Subcutaneous abdominal adipose tissue (tissue), 5 donors: ENCODE results near the gene C11orf21.
A peak's percentile ranks its signal among the peaks of the same experiment; 100 is the strongest.

Source experiments
- H3K27ac ChIP-seq: one replicate; pipeline ENCODE4 v1.7.0; 2013; ENCODE audit warnings: low read depth, mild to moderate bottlenecking, inconsistent platforms, low read length, moderate library complexity
- H3K27me3 ChIP-seq, 5 donors: one replicate each; pipeline ENCODE4 v1.7.0; 2013; ENCODE audit warnings: low read length in 5 of 5, inconsistent platforms in 1 of 5; ENCODE audit not compliant: control insufficient read depth in 5 of 5, insufficient read depth in 4 of 5
- H3K36me3 ChIP-seq, 5 donors: one replicate each; pipeline ENCODE4 v1.7.0; 2013; ENCODE audit warnings: low read length in 5 of 5; ENCODE audit not compliant: control insufficient read depth in 5 of 5, insufficient read depth in 5 of 5
- H3K4me1 ChIP-seq, 5 donors: one replicate each; pipeline ENCODE4 v1.7.0; 2013; ENCODE audit warnings: low read length in 5 of 5, mild to moderate bottlenecking in 3 of 5, moderate library complexity in 1 of 5; ENCODE audit not compliant: control insufficient read depth in 5 of 5, insufficient read depth in 5 of 5
- H3K4me3 ChIP-seq, 5 donors: one replicate each; pipeline ENCODE4 v1.7.0; 2013; ENCODE audit warnings: low read length in 5 of 5, low read depth in 1 of 5
- H3K9ac ChIP-seq, 5 donors: one replicate each; pipeline ENCODE4 v1.7.0; 2013; ENCODE audit warnings: low read length in 5 of 5, mild to moderate bottlenecking in 4 of 5, moderate library complexity in 3 of 5
- H3K9me3 ChIP-seq, 5 donors: one replicate each; pipeline ENCODE4 v1.7.0; 2013; ENCODE audit warnings: low read length in 5 of 5; ENCODE audit not compliant: control insufficient read depth in 5 of 5
- donor health status: healthy.
- donor health status: healthy.
- donor health status: healthy.
- donor health status: healthy.
- donor health status: healthy.

The C11orf21 gene

GRCh38 chr11:2309251-2310072, 7.7 kb upstream of the C11orf21 start:
- Histone ChIP-seq H3K36me3 (no peaks in the 10 kb centered on the region), H3K27ac (no peak overlapping the region), H3K27me3 (no peaks in the 10 kb centered on the region), H3K9me3 (no peaks in the 10 kb centered on the region), H3K4me3 (no peak overlapping the region), H3K9ac (no peak overlapping the region), H3K4me1 (peaks cover 10 to 57% (median 52%) of the 10 kb centered on the region in 5 donors)

- Histone ChIP-seq H3K27ac (no peak overlapping the region), H3K36me3 (no peaks in the 10 kb centered on the region), H3K27me3 (no peaks in the 10 kb centered on the region), H3K4me3 (no peak overlapping the region), H3K9ac (no peak overlapping the region), H3K9me3 (no peaks in the 10 kb centered on the region), H3K4me1 (peaks cover 8 to 50% (median 45%) of the 10 kb centered on the region in 5 donors)
These were observed 7.0 kb upstream of the C11orf21 start for GRCh38 chr11:2308713-2309112.

GRCh38 chr11:2307501-2308331, 6.0 kb upstream of the C11orf21 start:
- Histone ChIP-seq H3K27me3 (peaks cover 0 to 2% (median 0%) of the 10 kb centered on the region in 5 donors), H3K9ac (no peak overlapping the region), H3K9me3 (no peaks in the 10 kb centered on the region), H3K36me3 (no peaks in the 10 kb centered on the region), H3K4me1 (peaks cover 8 to 51% (median 38%) of the 10 kb centered on the region in 5 donors), H3K27ac (no peak overlapping the region), H3K4me3 (no peak overlapping the region)

GRCh38 chr11:2306877-2307500, 5.3 kb upstream of the C11orf21 start:
- Histone ChIP-seq H3K36me3 (no peaks in the 10 kb centered on the region), H3K4me3 (peak overlapping the region in 1 of 5 donors; percentile 9), H3K4me1 (peaks cover 8 to 50% (median 39%) of the 10 kb centered on the region in 5 donors), H3K9me3 (no peaks in the 10 kb centered on the region), H3K27me3 (peaks cover 0 to 4% (median 0%) of the 10 kb centered on the region in 5 donors), H3K9ac (no peak overlapping the region), H3K27ac (no peak overlapping the region)

DNA sequence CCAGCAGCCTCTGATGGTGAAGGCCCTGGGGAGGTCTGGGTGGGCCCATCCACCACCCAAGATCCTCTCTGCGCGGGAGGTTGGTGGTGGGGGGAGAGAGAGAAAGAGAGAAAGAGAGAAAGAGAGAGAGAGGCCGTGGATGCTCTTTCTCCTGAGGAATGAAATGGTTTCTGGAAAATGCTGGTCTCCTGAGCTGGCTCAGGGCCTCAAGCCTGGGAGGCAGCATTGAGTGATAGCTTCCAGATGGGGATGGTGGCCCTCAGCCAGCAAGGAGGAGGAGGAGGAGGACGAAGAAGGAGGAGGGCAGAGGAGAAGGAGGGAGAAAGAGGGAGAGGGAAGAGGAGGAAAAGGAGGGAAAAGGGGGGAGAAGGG, 4.7 kb upstream of the C11orf21 start:
- H3K27ac ChIP-seq, result peak overlapping the region; percentile 88
- H3K27me3 ChIP-seq, result peaks cover 0 to 4% (median 0%) of the 10 kb centered on the region in 5 donors
- H3K9me3 ChIP-seq, result no peaks in the 10 kb centered on the region
- H3K9ac ChIP-seq, result peak overlapping the region in 3 of 5 donors; percentile 26 to 55 (median 39)
- no peaks in the 10 kb centered on the region for H3K36me3 ChIP-seq
- H3K4me1 ChIP-seq, result peaks cover 8 to 45% (median 37%) of the 10 kb centered on the region in 5 donors
- H3K4me3 ChIP-seq, result peak overlapping the region in 3 of 5 donors; percentile 28 to 32 (median 31)

GRCh38 chr11:2305788-2306451, 4.2 kb upstream of the C11orf21 start:
- Histone ChIP-seq H3K4me3 (peak overlapping the region in 4 of 5 donors; percentile 28 to 61 (median 32)), H3K9me3 (no peaks in the 10 kb centered on the region), H3K9ac (peak overlapping the region in 2 of 5 donors; percentile 26 to 55), H3K36me3 (no peaks in the 10 kb centered on the region), H3K27me3 (peaks cover 0 to 4% (median 0%) of the 10 kb centered on the region in 5 donors), H3K4me1 (peaks cover 8 to 45% (median 37%) of the 10 kb centered on the region in 5 donors), H3K27ac (peak overlapping the region; percentile 88)

DNA sequence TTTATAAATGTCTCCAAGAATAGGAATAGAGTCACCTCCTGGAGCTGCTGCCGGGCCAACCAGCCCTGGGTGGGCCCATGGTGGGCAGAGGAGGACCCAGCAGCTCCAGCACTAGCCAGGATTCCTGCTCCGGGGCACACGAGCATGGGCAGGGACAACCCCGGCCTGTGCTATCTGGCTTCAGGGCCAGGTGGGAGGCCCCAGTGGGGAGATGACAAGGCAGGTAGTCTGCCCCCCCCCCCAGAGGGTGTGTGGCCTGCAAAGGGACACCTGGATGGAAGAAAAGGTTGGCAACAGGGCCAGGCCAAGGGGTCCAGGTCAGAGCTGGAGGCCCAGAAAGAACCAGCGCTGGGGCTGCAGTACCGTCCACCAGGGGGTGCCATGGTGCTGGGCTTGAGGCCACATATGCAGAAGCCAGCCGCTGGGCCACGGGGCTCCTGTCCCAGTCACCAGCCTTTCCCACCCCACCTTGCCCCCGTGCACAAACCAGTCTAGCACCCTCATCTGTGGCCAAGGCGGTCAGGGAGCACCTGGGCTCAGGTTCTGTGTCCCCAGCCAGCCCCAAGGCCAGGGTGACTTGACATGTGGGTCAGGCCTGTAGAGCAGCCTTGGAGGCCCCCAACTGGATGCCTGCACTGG, 3.5 kb upstream of the C11orf21 start:
- peak overlapping the region; percentile 88 for H3K27ac ChIP-seq
- peak overlapping the region in 1 of 5 donors; percentile 26 for H3K9ac ChIP-seq
- H3K4me1 ChIP-seq, result peaks cover 8 to 48% (median 37%) of the 10 kb centered on the region in 5 donors

GRCh38 chr11:2304506-2305139, 2.9 kb upstream of the C11orf21 start:
- no peak overlapping the region for H3K9ac ChIP-seq
- no peak overlapping the region for H3K27ac ChIP-seq

More for the DNA sequence above, 3.5 kb upstream of the C11orf21 start:
- Histone ChIP-seq H3K9me3 (no peaks in the 10 kb centered on the region), H3K36me3 (no peaks in the 10 kb centered on the region), H3K4me3 (peak overlapping the region in 2 of 5 donors; percentile 28 to 31), H3K27me3 (peaks cover 0 to 4% (median 0%) of the 10 kb centered on the region in 5 donors)

More at GRCh38 chr11:2304506-2305139, 2.9 kb upstream of the C11orf21 start:
- peaks cover 0 to 5% (median 0%) of the 10 kb centered on the region in 5 donors for H3K27me3 ChIP-seq
- H3K9me3 ChIP-seq, result no peaks in the 10 kb centered on the region
- peaks cover 8 to 48% (median 37%) of the 10 kb centered on the region in 5 donors for H3K4me1 ChIP-seq
- no peaks in the 10 kb centered on the region for H3K36me3 ChIP-seq
- no peak overlapping the region for H3K4me3 ChIP-seq
